HepG2 (cell line): ENCODE measurements around the gene SERPINF2. TPM values are rescaled to one million over a fixed set of nuclear protein-coding genes. Genes with fewer than 3 reads are reported as not detected.

Experiments
- CREB1 ChIP-seq, 2 experiments: fragments of 450-650 bp in 1 of 2; IDR thresholded peaks; 2 replicates each; pipeline ENCODE4 v1.6.1; 2016 to 2017; ENCODE audit warnings: control low read depth in 1 of 2, mild to moderate bottlenecking in 1 of 2, missing compliant biosample characterization in 1 of 2, missing genetic modification characterization in 1 of 2
- CREM ChIP-seq, 2 experiments: sonication (generic) in 1 of 2; formaldehyde crosslinking in 1 of 2; IDR thresholded peaks; 2 replicates each; pipeline versions ENCODE4 v1.4.0 to v1.6.1; 2016 to 2020; ENCODE audit warnings: antibody characterized with exemption in 1 of 2, mild to moderate bottlenecking in 1 of 2, missing genetic modification reagents in 1 of 2
- ELF4 ChIP-seq: sonication (generic); formaldehyde crosslinking; IDR thresholded peaks from 2 replicates; pipeline ENCODE4 v1.5.0; 2020; ENCODE audit warnings: missing genetic modification reagents, mild to moderate bottlenecking, moderate library complexity, borderline replicate concordance
- HCFC1 ChIP-seq: fragments of 150-350 bp; IDR thresholded peaks from 2 replicates; pipeline ENCODE4 v1.6.1; 2014; ENCODE audit warnings: low read depth, low read length
- HINFP ChIP-seq: sonication (generic); formaldehyde crosslinking; IDR thresholded peaks from 2 replicates; pipeline ENCODE4 v1.4.0; 2020; ENCODE audit warnings: low read depth, mild to moderate bottlenecking, missing genetic modification reagents
- ISX ChIP-seq: sonication (generic); formaldehyde crosslinking; conservative IDR thresholded peaks from 2 replicates; pipeline ENCODE4 v1.5.0; 2020; ENCODE audit warnings: missing genetic modification reagents
- KLF15 ChIP-seq: sonication (generic); formaldehyde crosslinking; IDR thresholded peaks from 2 replicates; pipeline ENCODE4 v1.8.1; 2023; ENCODE audit warnings: borderline replicate concordance, mild to moderate bottlenecking, inconsistent platforms, missing genetic modification reagents, mixed read lengths
- NR0B2 ChIP-seq: sonication (generic); formaldehyde crosslinking; IDR thresholded peaks from 2 replicates; pipeline ENCODE4 v1.4.0; 2020; ENCODE audit warnings: mild to moderate bottlenecking, missing genetic modification reagents
- RFX5 ChIP-seq: IDR thresholded peaks from 2 replicates; pipeline ENCODE4 v1.6.1; 2011; ENCODE audit warnings: low read depth, low read length, improper control_type of control experiment
- XRCC5 ChIP-seq: fragments of 200-400 bp; formaldehyde crosslinking; optimal IDR thresholded peaks from 2 replicates; pipeline ENCODE3; 2017; ENCODE audit warnings: mild to moderate bottlenecking, low read length
- ZBTB40 ChIP-seq, 2 experiments: fragments of 450-650 bp in 1 of 2; sonication (generic) in 1 of 2; formaldehyde crosslinking in 1 of 2; IDR thresholded peaks; 2 replicates each; pipeline versions ENCODE4 v1.6.1 to v1.8.0; 2016 to 2022; ENCODE audit warnings: antibody characterized with exemption in 1 of 2, mild to moderate bottlenecking in 1 of 2, missing genetic modification reagents in 1 of 2
- ZNF235 ChIP-seq: sonication (generic); formaldehyde crosslinking; IDR thresholded peaks from 2 replicates; pipeline ENCODE4 v1.8.1; 2023; ENCODE audit warnings: mild to moderate bottlenecking, missing genetic modification reagents, borderline replicate concordance
- ZNF678 ChIP-seq: sonication (generic); formaldehyde crosslinking; IDR thresholded peaks from 2 replicates; pipeline ENCODE4 v1.4.0; 2020; ENCODE audit warnings: mild to moderate bottlenecking, missing genetic modification reagents
- ZSCAN12 ChIP-seq: sonication (generic); formaldehyde crosslinking; IDR thresholded peaks from 2 replicates; pipeline ENCODE4 v1.9.0; 2021; ENCODE audit warnings: mild to moderate bottlenecking, missing genetic modification reagents
- polyA plus RNA-seq, 8 experiments: library from polyadenylated mRNA; depleted of rRNA in 3 of 8; stranded (reverse) in 7 of 8; unstranded in 1 of 8; fragments of >200 nt; fragmentation: Illumina TruSeq in 4 of 8; extraction: Trizol in 4 of 8; gene quantifications; 2 replicates each; pipeline versions ENCODE4 v1.2.1 to v1.2.3, GENCODE V29; 2011 to 2016; ENCODE audit warnings: low read depth in 4 of 8, missing spikeins in 1 of 8, mixed read lengths in 1 of 8; ENCODE audit not compliant: insufficient read depth in 1 of 8
- total RNA-seq, 5 experiments: library from RNA; depleted of rRNA; stranded (reverse); fragments of >200 nt; fragmentation: Illumina TruSeq; extraction: Trizol; gene quantifications; 2 replicates each; pipeline ENCODE4 v1.2.3, GENCODE V29; 2016; ENCODE audit warnings: low read depth in 1 of 5

The SERPINF2 gene
- total and polyA plus RNA-seq, 2 of the 13 experiments (the other 11 are each of a cell fraction or from before 2014, with no cell fraction given) = 309 to 548 TPM

- TF ChIP-seq ZNF235 (CRISPR knock-in tag) (no peak), ELF4 (CRISPR knock-in tag) (no peak), HCFC1 (peak; percentile 83), ZSCAN12 (0 out of 2 replicates have a peak, but pooled peaks have one; percentile 43), KLF15 (no peak), CREM (IDR thresholded peaks at IDR 0.05) (peak; percentile 97), CREM (CRISPR knock-in tag; IDR thresholded peaks at IDR 0.05) (no peak; the same call in 1 of the 2 replicates), CREB1 (IDR thresholded peaks at IDR 0.05) (peak; percentile 96), CREB1 (CRISPR knock-in tag; IDR thresholded peaks at IDR 0.05) (peak; percentile 96), XRCC5 (peak; percentile 24), ZNF678 (CRISPR knock-in tag) (no peak), NR0B2 (CRISPR knock-in tag) (peak; percentile 52; the same call in 1 of the 2 replicates), ISX (CRISPR knock-in tag) (no peak), HINFP (no peak), ZBTB40 (IDR thresholded peaks at IDR 0.05) (no peak), ZBTB40 (CRISPR knock-in tag; IDR thresholded peaks at IDR 0.05) (no peak), RFX5 (peak; percentile 63; the same call in 1 of the 2 replicates)
These were observed 26.4 kb upstream of the SERPINF2 start (continued) for GRCh38 chr17:1716076-1716911.
